GM12864 (cell line): Measurements from ENCODE around the gene IQGAP2.

Experiments
- DNase-seq: peaks from one replicate; pipeline ENCODE4 v3.0.0-alpha.2; 2011; ENCODE audit warnings: low read depth
- H3K4me3 ChIP-seq: 2 replicates; pipeline ENCODE4 v1.5.1; 2011; ENCODE audit warnings: mild to moderate bottlenecking, low read depth, low read length, control low read depth
- CTCF ChIP-seq: IDR thresholded peaks from 2 replicates; pipeline ENCODE4 v1.5.1; 2011; ENCODE audit warnings: low read depth, mild to moderate bottlenecking, moderate library complexity, low read length, control low read depth, inconsistent platforms; ENCODE audit errors: missing control alignments

IQGAP2 gene

GRCh38 chr5:76439929-76440328 lies 36.8 kb downstream of the IQGAP2 start:
- TF ChIP-seq CTCF: no peak
- no peak for DNase-seq
- H3K4me3 ChIP-seq: no peak overlapping the region

GRCh38 chr5:76441101-76441500 lies 38.0 kb downstream of the IQGAP2 start:
- TF ChIP-seq CTCF: no peak
- H3K4me3 ChIP-seq: no peak overlapping the region
- DNase-seq: no peak

GRCh38 chr5:76441890-76442673 lies 39.0 kb downstream of the IQGAP2 start:
- no peak overlapping the region for H3K4me3 ChIP-seq
- no peak for TF ChIP-seq CTCF
- no peak for DNase-seq

DNA sequence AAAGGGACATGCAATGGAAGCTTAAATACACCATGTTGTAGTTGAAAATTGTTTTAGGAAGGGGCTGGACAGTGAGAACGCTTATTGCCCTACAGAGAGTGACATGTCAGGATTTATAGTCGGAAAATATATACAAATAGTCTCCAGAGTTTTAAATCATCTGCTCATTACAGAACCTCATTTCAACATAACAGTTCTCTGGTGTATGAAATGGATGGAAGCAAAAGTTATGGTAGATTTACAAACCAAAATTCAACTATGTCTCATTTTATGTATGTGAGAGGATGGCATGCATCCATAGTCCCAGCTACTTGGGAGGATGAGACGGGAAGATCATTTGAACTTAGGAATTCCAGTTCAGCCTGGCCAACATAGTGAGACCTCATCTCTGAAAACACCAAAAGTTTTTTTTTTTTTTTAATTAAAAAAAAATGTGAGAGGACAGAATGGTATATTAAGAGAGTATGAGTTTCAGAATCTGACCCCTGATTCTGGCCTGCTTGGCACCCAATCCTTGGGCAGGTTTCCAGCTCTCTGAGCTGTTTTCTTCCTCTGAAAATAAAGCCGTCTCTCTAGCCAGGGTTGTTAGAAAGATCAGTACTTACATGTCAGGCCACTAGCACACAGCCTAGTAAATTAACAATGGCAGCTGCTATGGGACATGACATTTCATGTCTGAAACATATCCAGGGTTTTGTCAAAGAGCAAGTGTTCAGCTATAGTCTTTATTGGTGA lies 40.1 kb downstream of the IQGAP2 start:
- TF ChIP-seq CTCF: no peak
- no peak overlapping the region for H3K4me3 ChIP-seq
- DNase-seq: no peak

DNA sequence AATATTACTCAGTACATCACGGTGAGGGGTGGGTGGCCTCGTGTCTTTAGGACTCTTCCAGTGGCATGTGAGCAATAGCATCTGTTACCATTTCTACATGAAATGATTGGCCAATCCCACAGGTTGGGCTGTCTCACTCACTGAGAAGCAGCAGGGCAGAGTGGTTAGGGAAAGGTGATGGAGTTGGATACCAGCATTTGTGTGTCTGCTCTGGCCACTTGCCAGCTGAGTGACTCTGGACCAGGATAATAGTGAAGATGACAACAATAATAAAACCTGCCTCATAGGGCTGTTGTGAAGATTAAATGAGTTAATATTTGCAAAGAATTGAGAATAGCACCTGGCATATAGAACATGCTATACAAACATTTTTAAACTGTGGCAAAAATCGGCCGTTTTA lies 42.0 kb downstream of the IQGAP2 start:
- no peak for DNase-seq
- TF ChIP-seq CTCF: no peak

GRCh38 chr5:76445830-76446229 lies 42.7 kb downstream of the IQGAP2 start:
- no peak for DNase-seq
- no peak overlapping the region for H3K4me3 ChIP-seq
- no peak for TF ChIP-seq CTCF

More for the DNA sequence above, 42.0 kb downstream of the IQGAP2 start:
- no peak overlapping the region for H3K4me3 ChIP-seq
